PC-9 (cell line): Measurements from ENCODE around the gene ECHDC1.

Source experiments
- EZH2 ChIP-seq: fragments of 200-600 bp; sonication (generic); IDR thresholded peaks from 2 replicates; pipeline ENCODE4 v1.8.0; 2017; ENCODE audit warnings: antibody characterized with exemption, low read depth
- TF ChIP-seq, protein P1 (sequence below): fragments of 200-600 bp; sonication (generic); conservative IDR thresholded peaks from 2 replicates; pipeline ENCODE4 v1.6.1; 2017; ENCODE audit warnings: mixed run types, antibody characterized with exemption, mild to moderate bottlenecking, moderate library complexity

- TF ChIP-seq, protein P1, sequence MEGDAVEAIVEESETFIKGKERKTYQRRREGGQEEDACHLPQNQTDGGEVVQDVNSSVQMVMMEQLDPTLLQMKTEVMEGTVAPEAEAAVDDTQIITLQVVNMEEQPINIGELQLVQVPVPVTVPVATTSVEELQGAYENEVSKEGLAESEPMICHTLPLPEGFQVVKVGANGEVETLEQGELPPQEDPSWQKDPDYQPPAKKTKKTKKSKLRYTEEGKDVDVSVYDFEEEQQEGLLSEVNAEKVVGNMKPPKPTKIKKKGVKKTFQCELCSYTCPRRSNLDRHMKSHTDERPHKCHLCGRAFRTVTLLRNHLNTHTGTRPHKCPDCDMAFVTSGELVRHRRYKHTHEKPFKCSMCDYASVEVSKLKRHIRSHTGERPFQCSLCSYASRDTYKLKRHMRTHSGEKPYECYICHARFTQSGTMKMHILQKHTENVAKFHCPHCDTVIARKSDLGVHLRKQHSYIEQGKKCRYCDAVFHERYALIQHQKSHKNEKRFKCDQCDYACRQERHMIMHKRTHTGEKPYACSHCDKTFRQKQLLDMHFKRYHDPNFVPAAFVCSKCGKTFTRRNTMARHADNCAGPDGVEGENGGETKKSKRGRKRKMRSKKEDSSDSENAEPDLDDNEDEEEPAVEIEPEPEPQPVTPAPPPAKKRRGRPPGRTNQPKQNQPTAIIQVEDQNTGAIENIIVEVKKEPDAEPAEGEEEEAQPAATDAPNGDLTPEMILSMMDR = no peak
- no peak for TF ChIP-seq EZH2
These were observed 25.9 kb downstream of the ECHDC1 start for GRCh38 chr6:127317388-127318128.
